H1 (cell line): Measurements from ENCODE around the gene BRD9. TPM values are rescaled to one million over a fixed set of nuclear protein-coding genes. Genes with fewer than 3 reads are reported as not detected.

Experiments
- CBX5 ChIP-seq: fragments of 300-800, 300-1000 bp; sonication (generic); IDR thresholded peaks from 2 replicates; pipeline ENCODE4 v1.7.1; 2016; ENCODE audit warnings: antibody characterized with exemption, low read length, low read depth
- POLR2A ChIP-seq, 2 experiments: IDR thresholded peaks; 1 replicate in 1 of 2; 2 replicates in 1 of 2; pipeline ENCODE4 v1.6.1; 2011; ENCODE audit warnings: low read depth in 2 of 2, low read length in 2 of 2, mild to moderate bottlenecking in 2 of 2; ENCODE audit errors: control extremely low read depth in 1 of 2
- polyA plus RNA-seq, 7 experiments: library from polyadenylated mRNA; depleted of rRNA in 3 of 7; stranded (reverse) in 5 of 7; unstranded in 2 of 7; fragments of >200 nt in 5 of 7; fragments of 200-250 nt in 2 of 7; gene quantifications; 1 replicate in 5 of 7; 2 replicates in 1 of 7; 4 replicates in 1 of 7; pipeline versions ENCODE4 v1.2.1 to v1.2.3, GENCODE V29; 2011 to 2013; ENCODE audit warnings: missing spikeins in 2 of 7, mixed read lengths in 2 of 7
- total RNA-seq: library from RNA; stranded (reverse); fragmentation: NEBNext Ultra II Directional; extraction: Animal tissue kit (Norgen Biotek cat#: 25700); gene quantifications from 2 replicates; pipeline ENCODE4 v1.2.1, GENCODE V29; 2021

The BRD9 gene
- total and polyA plus RNA-seq, 2 of the 8 experiments (the other 6 are each of a cell fraction or from before 2014, with no cell fraction given), result 9.3 to 49.4 TPM

DNA sequence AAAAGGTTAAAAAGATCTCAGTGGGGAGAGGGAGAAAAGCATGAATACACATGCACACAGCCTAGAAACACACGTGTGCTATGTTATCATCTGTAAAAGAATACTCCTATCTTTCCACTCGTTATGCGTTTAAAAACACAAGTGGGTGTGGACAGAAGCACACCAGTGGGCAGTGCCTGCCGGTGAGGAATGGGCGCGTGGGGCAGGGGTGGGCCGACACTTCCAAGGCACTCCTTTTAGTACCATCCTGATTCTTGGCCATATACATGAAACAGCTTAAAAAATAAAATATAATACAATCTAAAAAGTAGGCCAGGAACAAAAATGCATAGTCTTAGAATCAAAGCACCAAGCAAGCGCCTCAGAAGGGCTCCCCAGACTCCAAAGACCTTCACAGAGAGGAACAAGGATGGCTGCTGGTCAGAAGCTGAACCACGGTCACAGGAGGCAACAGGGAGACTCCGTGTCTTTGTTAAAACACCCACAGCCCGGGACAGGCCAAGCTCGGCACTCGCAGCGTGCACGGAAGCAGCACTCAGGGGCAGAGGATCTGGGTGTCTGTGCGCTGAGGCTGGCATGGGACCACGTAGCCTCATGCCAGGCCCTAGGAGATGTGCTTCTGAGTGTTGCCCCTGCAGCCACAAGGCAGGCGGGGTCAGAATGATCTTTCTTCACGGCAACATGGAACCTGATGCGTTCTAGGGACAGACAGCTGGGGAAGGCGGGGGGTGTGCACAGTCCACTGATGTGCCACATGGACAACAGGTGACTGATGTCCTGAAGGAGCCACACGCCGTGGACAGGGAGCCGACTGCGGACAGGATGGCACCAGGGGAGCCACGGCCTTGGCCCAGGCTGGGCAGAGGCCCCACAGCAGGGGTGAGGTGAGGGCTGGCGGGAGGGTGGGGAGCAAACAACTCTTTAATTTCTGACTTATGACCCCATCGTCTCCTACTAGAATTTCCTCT is 15.9 kb downstream of the BRD9 start (continued):
- TF ChIP-seq CBX5, result no peak
- no peak for TF ChIP-seq POLR2A (IDR thresholded peaks at IDR 0.05; ENCODE audit: control extremely low read depth in 1 of 2, low read depth in 2 of 2, low read length in 2 of 2)
- TF ChIP-seq, all 59 proteins: peak for 0
